HG02938 (cell line): ENCODE data around the gene ATP8A2.

Experiments
- ATAC-seq: cut with Tn5 transposase; IDR thresholded peaks from one replicate; pipeline ENCODE4 v1.9.1; 2021; ENCODE audit warnings: mild to moderate bottlenecking, moderate library complexity; ENCODE audit not compliant: unreplicated experiment

ATP8A2 gene

DNA sequence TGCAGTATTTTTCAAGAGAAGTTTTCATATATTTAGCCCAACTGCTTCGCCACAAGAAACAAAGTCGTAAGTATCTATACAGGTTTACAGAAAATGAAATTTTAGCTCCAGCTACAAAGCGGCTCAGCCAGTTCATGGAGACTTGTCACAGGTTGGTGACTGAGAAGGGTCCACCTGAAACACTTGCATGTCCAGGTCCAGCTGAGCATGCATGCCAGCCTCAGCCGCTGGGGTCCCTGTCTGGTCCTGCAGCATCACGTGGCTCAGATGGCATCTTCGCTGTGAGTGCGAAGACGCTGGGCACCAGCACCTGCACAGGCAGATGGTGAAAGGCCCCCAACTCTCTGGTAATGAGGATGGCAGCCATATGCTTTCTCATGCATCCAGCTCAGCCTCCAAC, 616.2 kb downstream of the ATP8A2 start:
- ATAC-seq = no peak

DNA sequence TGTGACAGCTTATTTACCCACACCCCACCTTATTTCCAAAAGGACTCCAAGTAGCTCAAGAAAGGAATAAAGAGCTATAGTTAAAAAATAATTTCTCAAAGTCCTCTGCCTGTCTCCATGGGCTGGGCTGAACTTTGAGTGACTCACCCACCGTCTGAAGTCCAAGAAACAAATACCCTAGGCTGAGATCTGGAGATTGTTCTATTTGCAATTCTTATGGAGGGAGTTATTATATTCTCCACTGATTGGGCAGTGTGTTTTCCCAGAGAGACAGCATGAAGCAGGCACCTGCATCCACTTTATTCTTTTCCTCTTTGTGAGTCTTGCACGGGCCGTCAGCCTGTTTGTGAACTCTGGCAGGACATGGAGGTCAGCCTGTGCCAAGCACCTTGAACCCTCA, 616.9 kb downstream of the ATP8A2 start:
- ATAC-seq = no peak

DNA sequence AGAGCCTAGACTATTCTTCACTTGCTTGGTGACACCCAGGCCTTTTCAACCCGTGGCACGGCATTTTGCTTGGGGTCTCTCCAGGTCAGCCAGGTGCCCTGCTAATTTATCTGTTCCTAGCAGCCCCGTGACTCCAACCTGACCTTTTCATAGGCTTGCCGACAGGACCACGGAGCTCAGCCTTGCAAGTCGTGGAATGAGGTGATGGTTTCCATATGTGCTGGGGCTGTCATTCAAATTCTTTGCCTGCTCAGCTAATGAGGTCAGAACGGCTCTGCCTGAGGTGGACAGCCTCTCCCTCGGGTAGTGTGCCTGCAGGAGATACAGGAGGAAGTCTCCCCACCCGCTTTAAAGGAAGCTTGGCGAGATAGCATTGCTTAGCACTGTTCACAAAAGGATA, 619.0 kb downstream of the ATP8A2 start:
- no peak for ATAC-seq

- ATAC-seq = no peak
Observed at GRCh38 chr13:25992076-25992475, 620.3 kb downstream of the ATP8A2 start.

DNA sequence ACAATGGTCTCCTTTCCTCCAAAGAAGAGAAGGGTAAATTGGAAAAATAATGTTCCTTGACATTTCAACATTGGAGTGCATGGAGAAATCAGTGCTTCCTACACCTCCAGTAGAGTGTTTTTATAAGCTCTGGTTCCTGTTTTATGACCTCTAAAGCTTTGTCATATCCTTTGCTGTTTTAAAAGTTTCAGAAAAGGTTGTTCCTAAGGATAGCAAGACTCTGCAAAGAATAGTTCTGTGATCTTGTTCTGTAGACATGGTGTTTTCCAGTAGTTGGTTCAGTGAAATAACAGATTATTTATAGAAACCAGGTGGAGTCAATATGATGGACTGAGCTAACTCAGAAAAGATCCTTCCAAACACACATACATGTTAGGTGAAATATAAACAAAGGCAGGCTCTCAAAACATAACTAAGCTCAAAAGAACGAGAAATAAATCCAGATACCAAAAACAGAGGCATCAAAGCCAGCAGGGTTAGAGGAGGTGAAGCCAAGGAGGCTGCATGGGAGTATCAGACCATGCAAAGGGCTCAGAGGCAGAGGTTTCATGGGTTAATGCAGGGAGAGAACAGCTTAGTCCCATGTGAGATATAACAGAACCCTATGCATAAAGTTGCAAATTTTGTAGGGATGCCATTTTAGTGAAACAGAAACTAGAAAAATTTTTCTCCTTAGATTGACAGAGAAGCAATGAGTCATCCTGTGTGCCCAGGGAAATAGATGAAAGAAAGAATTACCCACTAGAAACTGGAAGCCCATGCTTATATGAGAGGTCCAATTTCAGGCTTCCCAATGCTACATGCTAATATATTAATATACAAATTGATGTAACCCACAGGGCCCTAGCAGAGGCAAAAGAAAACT, 635.7 kb downstream of the ATP8A2 start:
- no peak for ATAC-seq

DNA sequence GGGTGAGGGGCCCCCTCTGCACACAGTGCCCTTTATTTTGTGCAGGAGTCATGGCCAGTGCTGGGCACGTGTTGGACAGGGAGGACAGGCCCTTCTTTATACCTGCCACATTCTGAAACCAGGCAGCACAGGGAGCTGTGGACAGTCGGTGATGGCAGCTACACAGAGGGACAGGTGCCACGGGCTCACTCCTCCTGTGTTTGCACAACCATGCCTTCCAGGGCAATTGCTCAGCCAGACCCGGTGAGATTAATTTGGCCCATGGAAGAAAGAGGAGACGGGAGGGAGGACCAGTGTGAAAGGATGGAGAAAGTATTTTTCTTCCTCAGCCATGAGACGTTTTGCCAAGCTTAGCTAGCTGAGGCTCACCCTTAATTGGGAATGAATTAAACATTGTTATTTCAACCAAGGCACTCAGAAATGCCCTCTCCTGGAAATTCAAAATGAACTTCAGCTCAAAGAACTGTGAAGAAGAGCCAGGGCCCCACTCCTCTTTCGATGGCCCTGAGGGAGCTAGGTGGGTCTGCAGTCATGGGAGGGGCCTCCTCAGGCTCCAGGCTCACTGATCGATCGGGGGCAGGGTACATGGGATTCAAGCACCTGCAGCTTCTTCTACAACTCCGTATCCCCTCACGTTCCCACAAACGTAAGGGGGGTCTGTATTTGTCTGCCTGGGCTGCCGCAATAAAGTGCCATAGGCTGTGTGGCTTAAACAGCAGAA, 638.9 kb downstream of the ATP8A2 start:
- ATAC-seq = no peak

GRCh38 chr13:26011208-26011573, 639.4 kb downstream of the ATP8A2 start:
- ATAC-seq = no peak

GRCh38 chr13:26011996-26012821, 640.4 kb downstream of the ATP8A2 start:
- no peak for ATAC-seq

DNA sequence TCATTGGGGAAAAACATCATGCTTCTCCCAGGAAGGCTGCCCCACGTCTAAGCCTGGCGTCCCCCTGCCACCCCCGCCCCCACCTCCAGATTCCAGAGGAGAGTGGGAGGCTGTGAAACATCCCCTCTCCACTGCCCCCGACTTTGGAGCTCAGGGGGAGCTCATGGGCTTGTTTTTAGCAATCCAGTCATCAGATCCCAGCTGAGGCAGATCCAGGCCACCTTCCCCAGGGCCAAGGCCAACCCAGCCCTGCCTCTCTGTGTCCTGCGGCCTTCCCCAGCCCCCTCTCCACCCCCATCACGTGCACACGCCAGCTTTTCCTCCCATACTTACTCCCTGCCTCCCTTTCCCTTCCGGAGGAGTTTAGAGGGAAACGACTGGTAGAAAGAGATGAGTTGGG, 641.2 kb downstream of the ATP8A2 start:
- ATAC-seq = no peak

DNA sequence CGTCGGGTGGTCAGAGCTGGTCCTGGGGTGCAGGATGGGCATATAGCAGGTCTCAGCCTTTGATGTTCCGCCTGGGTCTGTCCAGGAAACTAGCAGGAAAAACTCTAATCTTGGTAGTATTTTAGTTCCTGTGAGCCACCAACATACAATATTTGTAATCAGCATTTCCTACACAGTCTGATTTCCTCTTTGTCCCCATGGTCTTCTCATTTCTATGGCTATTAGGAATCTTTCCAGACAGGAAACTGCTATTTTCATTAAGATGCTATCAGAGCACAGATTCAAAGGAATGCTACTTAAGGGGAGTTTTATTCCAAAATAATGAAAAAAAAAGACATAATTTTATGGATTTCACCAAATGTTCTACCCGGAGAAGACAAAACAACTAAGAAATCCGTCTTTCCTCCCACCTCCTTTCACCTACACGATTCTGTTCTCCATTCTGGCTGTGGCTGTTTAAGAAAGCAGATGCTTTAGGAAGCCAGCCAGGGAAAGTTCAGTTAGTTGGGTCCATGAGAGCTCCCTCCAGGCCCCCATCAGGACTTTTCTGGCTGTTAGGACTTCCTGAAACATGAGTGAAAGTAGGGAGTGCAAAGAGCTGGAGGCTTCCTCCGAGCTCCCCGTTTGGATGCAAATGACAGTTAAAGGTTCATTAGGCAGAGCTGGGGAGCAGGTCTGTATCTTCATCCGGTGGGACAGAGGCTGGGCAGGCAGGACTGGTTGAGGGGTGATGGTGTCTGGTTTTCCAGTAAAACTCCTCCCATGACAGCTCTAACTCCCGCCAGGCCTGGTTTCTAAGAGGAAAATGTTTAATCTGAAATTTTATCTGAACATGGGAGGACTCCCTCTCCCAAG, 643.7 kb downstream of the ATP8A2 start:
- ATAC-seq = no peak

- ATAC-seq = no peak
Observed at GRCh38 chr13:26016189-26016588, 644.4 kb downstream of the ATP8A2 start.

GRCh38 chr13:26017196-26017921, 645.6 kb downstream of the ATP8A2 start:
- no peak for ATAC-seq

GRCh38 chr13:26017932-26018665, 646.3 kb downstream of the ATP8A2 start:
- ATAC-seq = no peak

- no peak for ATAC-seq
Observed at GRCh38 chr13:26019251-26019650, 647.5 kb downstream of the ATP8A2 start.

DNA sequence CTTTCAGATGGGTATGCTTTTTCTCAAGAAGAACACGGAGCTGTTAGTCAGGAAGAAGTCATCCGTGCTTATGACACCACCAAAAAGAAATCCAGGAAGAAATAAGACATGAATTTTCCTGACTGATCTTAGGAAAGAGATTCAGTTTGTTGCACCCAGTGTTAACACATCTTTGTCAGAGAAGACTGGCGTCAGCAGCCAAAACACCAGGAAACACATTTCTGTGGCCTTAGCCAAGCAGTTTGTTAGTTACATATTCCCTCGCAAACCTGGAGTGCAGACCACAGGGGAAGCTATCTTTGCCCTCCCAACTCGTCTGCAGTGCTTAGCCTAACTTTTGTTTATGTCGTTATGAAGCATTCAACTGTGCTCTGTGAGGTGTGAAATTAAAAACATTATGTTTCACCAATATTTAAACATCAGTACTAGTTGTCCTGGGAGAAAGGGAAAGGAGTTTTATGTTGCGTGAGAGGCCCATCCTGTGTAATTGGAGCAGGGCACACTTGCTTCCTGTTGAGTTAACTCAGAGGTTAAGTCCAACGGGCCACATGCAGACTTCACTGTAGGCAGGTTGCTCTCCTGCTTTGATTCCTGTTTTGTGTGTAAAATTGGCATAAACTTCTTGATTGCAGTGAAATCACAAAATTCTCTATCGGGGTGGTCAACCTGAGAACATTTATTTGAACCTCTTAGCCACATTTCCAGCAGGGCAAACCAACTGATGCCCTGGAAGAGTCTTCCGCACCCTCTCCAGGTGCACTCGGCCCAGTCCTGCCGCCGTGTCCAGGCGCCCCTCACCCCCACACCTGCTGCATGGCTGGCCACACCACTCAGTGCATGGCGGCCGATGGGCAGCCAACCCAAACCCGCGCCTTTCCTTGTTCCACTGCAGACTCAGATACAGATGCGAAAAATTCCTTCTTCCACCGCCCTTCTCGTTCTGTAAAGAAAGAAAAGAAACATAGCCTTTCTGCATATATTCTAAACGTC, 648.4 kb downstream of the ATP8A2 start:
- no peak for ATAC-seq

- no peak for ATAC-seq
Observed at GRCh38 chr13:26020891-26021290, 649.1 kb downstream of the ATP8A2 start.

- ATAC-seq = no peak
Observed at GRCh38 chr13:26021516-26021915, 649.7 kb downstream of the ATP8A2 start.

GRCh38 chr13:26021956-26022355, 650.2 kb downstream of the ATP8A2 start:
- ATAC-seq = no peak
